B cell (primary cell): Measurements from ENCODE around the gene CA14. TPM values are rescaled to one million over a fixed set of nuclear protein-coding genes. Genes with fewer than 3 reads are reported as not detected.
A peak's percentile ranks its signal among the peaks of the same experiment; 100 is the strongest.

ENCODE experiments used
- ATAC-seq: fragments of 200-7000 bp; cut with Tn5 transposase; one replicate; pipeline ENCODE4 v1.10.0; 2021; ENCODE audit warnings: low read depth, mild to moderate bottlenecking, moderate number of reproducible peaks, moderate library complexity
- CTCF ChIA-PET: fragments of 350-600 bp; sonication (Branson Sonifier 250); formaldehyde crosslinking; loops from one replicate; lab custom pipeline; 2021; ENCODE audit warnings: antibody characterized with exemption, inconsistent platforms; lab: Charles Lee
- POLR2A ChIA-PET: fragments of 350-600 bp; sonication (Branson Sonifier 250); formaldehyde crosslinking; loops from one replicate; lab custom pipeline; 2021; ENCODE audit warnings: antibody characterized with exemption; lab: Charles Lee
- DNase-seq: peaks from one replicate; pipeline ENCODE4 v3.0.0; 2013
- H2AFZ ChIP-seq: 2 replicates; pipeline ENCODE4 v1.6.1; 2012; ENCODE audit warnings: mild to moderate bottlenecking, low read depth, low read length; ENCODE audit not compliant: insufficient read depth, poor library complexity, severe bottlenecking
- H3K27ac ChIP-seq, 2 donors: 1 replicate in 1 of 2; 2 replicates in 1 of 2; pipeline ENCODE4 v1.5.1; 2012 to 2013; ENCODE audit warnings: low read length in 2 of 2, mild to moderate bottlenecking in 2 of 2, moderate library complexity in 1 of 2
- H3K27me3 ChIP-seq, 4 experiments: fragments of 200-600 bp in 1 of 4; sonication (generic) in 1 of 4; replicated peaks in 1 of 4; 1 replicate in 2 of 4; 2 replicates in 2 of 4; pipeline versions ENCODE4 v1.6.1 to v1.7.0; 2013 to 2016; ENCODE audit warnings: low read length in 3 of 4, mild to moderate bottlenecking in 2 of 4, mixed read lengths in 1 of 4, moderate library complexity in 1 of 4; ENCODE audit not compliant: insufficient read depth in 4 of 4, control insufficient read depth in 3 of 4; ENCODE audit errors: control extremely low read depth in 1 of 4
- H3K36me3 ChIP-seq, 2 experiments: replicated peaks in 1 of 2; 1 replicate in 1 of 2; 2 replicates in 1 of 2; pipeline versions ENCODE4 v1.6.1 to v1.7.1; 2013; ENCODE audit warnings: low read length in 1 of 2; ENCODE audit not compliant: insufficient read depth in 2 of 2, control insufficient read depth in 1 of 2; ENCODE audit errors: control extremely low read depth in 1 of 2, extremely low read depth in 1 of 2
- H3K4me1 ChIP-seq, 2 donors: fragments of 200-600 bp in 1 of 2; sonication (generic) in 1 of 2; 1 replicate in 1 of 2; 2 replicates in 1 of 2; pipeline versions ENCODE4 v1.5.1 to v1.6.1; 2013 to 2017; ENCODE audit warnings: low read length in 2 of 2; ENCODE audit not compliant: control insufficient read depth in 2 of 2, insufficient read depth in 2 of 2
- H3K4me2 ChIP-seq: replicated peaks from 2 replicates; pipeline ENCODE3; 2012; ENCODE audit warnings: mild to moderate bottlenecking, low read depth, low read length; ENCODE audit not compliant: poor library complexity, severe bottlenecking
- H3K4me3 ChIP-seq, 5 experiments: fragments of 200-600 bp in 1 of 5; sonication (generic) in 1 of 5; 1 replicate in 3 of 5; 2 replicates in 2 of 5; pipeline versions ENCODE4 v1.5.1 to v1.7.0; 2011 to 2016; ENCODE audit warnings: low read length in 4 of 5, mild to moderate bottlenecking in 4 of 5, low read depth in 2 of 5, control low read depth in 1 of 5, moderate library complexity in 1 of 5; ENCODE audit not compliant: insufficient read depth in 1 of 5; ENCODE audit errors: control extremely low read depth in 1 of 5, extremely low read depth in 1 of 5
- H3K79me2 ChIP-seq: fragments of 200-600 bp; sonication (generic); one replicate; pipeline ENCODE4 v1.6.0; 2016; ENCODE audit warnings: low read length; ENCODE audit not compliant: control insufficient read depth, insufficient read depth
- H3K9ac ChIP-seq: fragments of 200-600 bp; sonication (generic); 2 replicates; pipeline ENCODE4 v1.6.1; 2017; ENCODE audit warnings: mild to moderate bottlenecking, low read length, moderate library complexity
- H3K9me3 ChIP-seq, 3 donors: one replicate each; pipeline versions ENCODE4 v1.6.1 to v1.7.1; 2013; ENCODE audit warnings: low read length in 2 of 3; ENCODE audit not compliant: control insufficient read depth in 2 of 3, insufficient read depth in 1 of 3; ENCODE audit errors: control extremely low read depth in 1 of 3
- H4K20me1 ChIP-seq: 2 replicates; pipeline ENCODE4 v1.6.0; 2012; ENCODE audit warnings: mild to moderate bottlenecking, low read length; ENCODE audit not compliant: insufficient read depth, control insufficient read depth, poor library complexity, severe bottlenecking
- H3K27ac Mint-ChIP-seq: one replicate; pipeline ENCODE4 v1.8.0; 2021; ENCODE audit warnings: mixed read lengths
- H3K27me3 Mint-ChIP-seq: one replicate; pipeline ENCODE4 v1.8.0; 2021; ENCODE audit warnings: mixed read lengths
- H3K4me1 Mint-ChIP-seq: one replicate; pipeline ENCODE4 v1.8.0; 2021; ENCODE audit warnings: mixed read lengths
- H3K4me3 Mint-ChIP-seq: one replicate; pipeline ENCODE4 v1.8.0; 2021; ENCODE audit warnings: mixed read lengths
- H3K9me3 Mint-ChIP-seq: one replicate; pipeline ENCODE4 v1.8.0; 2022; ENCODE audit warnings: mixed read lengths; ENCODE audit not compliant: insufficient read depth
- EZH2 ChIP-seq: IDR thresholded peaks from 2 replicates; pipeline ENCODE4 v1.6.1; 2012; ENCODE audit warnings: borderline replicate concordance, low read depth, mild to moderate bottlenecking, moderate library complexity, low read length; ENCODE audit not compliant: insufficient read depth, poor library complexity, severe bottlenecking
- WGBS: methylation state at CpG from one replicate; pipeline ENCODE4 v1.1.5; 2013; ENCODE audit warnings: missing lambda C conversion rate; ENCODE audit not compliant: insufficient coverage; 5-methylcytosine and 5-hydroxymethylcytosine counted together
- intact Hi-C: fragments of 100-400 bp; cut with micrococcal nuclease; formaldehyde crosslinking; loops from one replicate; pipeline ENCODE4 v1.10.0; 2022
- polyA plus RNA-seq: library from polyadenylated mRNA; depleted of rRNA; stranded (reverse); fragments of >200 nt; gene quantifications from 2 replicates; pipeline ENCODE4 v1.2.3, GENCODE V29; 2012
- total RNA-seq, 2 donors: library from RNA; stranded (reverse); fragments of 120-200 nt in 1 of 2; gene quantifications; 1 replicate in 1 of 2; 2 replicates in 1 of 2; pipeline versions ENCODE4 v1.2.3 to v1.2.4, GENCODE V29; 2013 to 2022
- TF ChIP-seq, protein P1 (sequence below): fragments of 200-600 bp; IDR thresholded peaks from one replicate; pipeline ENCODE4 v1.8.0; 2022; ENCODE audit warnings: antibody characterized with exemption, mild to moderate bottlenecking

The CA14 gene
- total and polyA plus RNA-seq, 2 donors (not counting 1 experiment from before 2014, with no cell fraction given) = not detected

DNA sequence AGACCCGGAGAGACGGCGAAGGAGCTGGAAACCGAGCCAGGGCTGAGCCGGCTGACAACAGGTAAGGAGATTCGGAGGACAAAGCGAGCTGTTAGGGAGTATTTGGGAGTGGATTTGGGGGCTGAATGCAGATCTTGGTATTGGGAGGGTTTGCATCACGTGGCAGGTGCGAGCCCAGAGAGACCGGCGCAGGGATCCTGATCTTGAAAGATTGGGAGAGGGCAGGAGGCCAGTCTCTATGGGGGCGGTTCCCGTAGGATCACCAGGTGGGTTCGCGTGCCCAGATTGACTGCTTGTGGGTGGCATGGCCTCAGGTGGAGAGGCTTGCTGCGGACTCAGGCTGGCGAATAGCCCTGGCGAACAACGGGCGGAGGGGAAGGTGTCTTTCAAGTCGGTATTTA is 25.0 kb downstream of the CA14 start:
- Mint-ChIP-seq H3K4me1 (peaks cover 18% of the 10 kb centered on the region), H3K9me3 (no peaks in the 10 kb centered on the region), H3K4me3 (peak overlapping the region; percentile 91), H3K27me3 (peaks cover 4% of the 10 kb centered on the region), H3K27ac (peak overlapping the region; percentile 67)
- H3K79me2 ChIP-seq = no peaks in the 10 kb centered on the region
- intact Hi-C loops = loop anchor here (1.0 to 5.0 kb wide), 2 partner anchors 11 to 45 kb away; partner anchors contain the start of genes ANP32E and MRPS21
- H2AFZ ChIP-seq = peak overlapping the region; percentile 94
- TF ChIP-seq EZH2 = no peak
- TF ChIP-seq, protein P1, sequence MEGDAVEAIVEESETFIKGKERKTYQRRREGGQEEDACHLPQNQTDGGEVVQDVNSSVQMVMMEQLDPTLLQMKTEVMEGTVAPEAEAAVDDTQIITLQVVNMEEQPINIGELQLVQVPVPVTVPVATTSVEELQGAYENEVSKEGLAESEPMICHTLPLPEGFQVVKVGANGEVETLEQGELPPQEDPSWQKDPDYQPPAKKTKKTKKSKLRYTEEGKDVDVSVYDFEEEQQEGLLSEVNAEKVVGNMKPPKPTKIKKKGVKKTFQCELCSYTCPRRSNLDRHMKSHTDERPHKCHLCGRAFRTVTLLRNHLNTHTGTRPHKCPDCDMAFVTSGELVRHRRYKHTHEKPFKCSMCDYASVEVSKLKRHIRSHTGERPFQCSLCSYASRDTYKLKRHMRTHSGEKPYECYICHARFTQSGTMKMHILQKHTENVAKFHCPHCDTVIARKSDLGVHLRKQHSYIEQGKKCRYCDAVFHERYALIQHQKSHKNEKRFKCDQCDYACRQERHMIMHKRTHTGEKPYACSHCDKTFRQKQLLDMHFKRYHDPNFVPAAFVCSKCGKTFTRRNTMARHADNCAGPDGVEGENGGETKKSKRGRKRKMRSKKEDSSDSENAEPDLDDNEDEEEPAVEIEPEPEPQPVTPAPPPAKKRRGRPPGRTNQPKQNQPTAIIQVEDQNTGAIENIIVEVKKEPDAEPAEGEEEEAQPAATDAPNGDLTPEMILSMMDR = no peak
- peak overlapping the region; percentile 96 for H3K4me2 ChIP-seq
- 26% methylated on average over 21 of the region's 21 CpGs for WGBS
- peaks cover 0 to 14% (median 6%) of the 10 kb centered on the region in 4 experiments for H3K27me3 ChIP-seq
- CTCF ChIA-PET = interaction anchor here (0.6 to 3.6 kb wide), 3 partner anchors 8 to 27 kb away, joined by 3 to 60 read pairs (median 7); partner anchors contain the start of gene CA14
- H3K27ac ChIP-seq = no peak overlapping the region
- H3K4me1 ChIP-seq = peaks cover 20 to 23% of the 10 kb centered on the region in 2 donors
- DNase-seq (no peak), ATAC-seq (no peak)
- POLR2A ChIA-PET = interaction anchor here (1.9 kb wide), 1 partner anchor 14 kb away, joined by 6 read pairs; the partner anchor contains the start of gene APH1A
- no peaks in the 10 kb centered on the region for H3K36me3 ChIP-seq
- no peaks in the 10 kb centered on the region for H4K20me1 ChIP-seq
- peak overlapping the region; percentile 66 for H3K9ac ChIP-seq
- H3K4me3 ChIP-seq = peak overlapping the region in 2 of 5 experiments; percentile 4 to 74
- H3K9me3 ChIP-seq = peaks cover 0 to 12% (median 0%) of the 10 kb centered on the region in 3 donors

DNA sequence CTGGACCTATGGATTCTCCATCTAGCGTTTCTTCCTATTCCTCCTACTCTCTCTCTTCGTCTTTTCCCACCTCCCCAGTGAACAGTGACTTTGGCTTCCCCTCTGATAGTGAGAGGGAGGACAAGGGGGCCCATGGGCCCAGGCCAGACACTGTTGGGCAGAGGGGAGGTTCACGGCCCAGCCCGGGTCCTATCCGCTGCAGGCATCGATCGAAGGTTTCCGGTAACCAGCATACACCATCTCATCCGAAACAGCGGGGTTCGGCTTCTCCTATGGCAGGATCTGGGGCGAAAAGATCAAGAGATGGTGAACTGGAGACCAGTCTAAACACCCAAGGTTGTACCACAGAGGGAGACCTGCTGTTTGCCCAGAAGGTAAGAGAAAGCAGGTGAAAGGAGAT is 25.7 kb downstream of the CA14 start:
- Histone ChIP-seq H2AFZ (no peak overlapping the region), H3K27me3 (peaks cover 0 to 14% (median 6%) of the 10 kb centered on the region in 4 experiments), H3K9ac (no peak overlapping the region), H3K4me1 (peaks cover 20 to 23% of the 10 kb centered on the region in 2 donors), H3K9me3 (peaks cover 0 to 12% (median 0%) of the 10 kb centered on the region in 3 donors), H4K20me1 (no peaks in the 10 kb centered on the region), H3K4me3 (no peak overlapping the region), H3K79me2 (no peaks in the 10 kb centered on the region), H3K27ac (no peak overlapping the region), H3K36me3 (no peaks in the 10 kb centered on the region), H3K4me2 (no peak overlapping the region)
- Mint-ChIP-seq H3K4me3 (peak overlapping the region; percentile 46), H3K9me3 (no peaks in the 10 kb centered on the region), H3K27me3 (peaks cover 5% of the 10 kb centered on the region), H3K27ac (no peak overlapping the region), H3K4me1 (peaks cover 18% of the 10 kb centered on the region)
- ChIA-PET CTCF (interaction anchor here (0.6 to 3.6 kb wide), 2 partner anchors 14 to 27 kb away, joined by 3 to 60 read pairs; partner anchors contain the start of gene CA14), POLR2A (no interaction called here)
- DNase-seq (no peak), ATAC-seq (no peak)
- no peak for TF ChIP-seq EZH2
- TF ChIP-seq, protein P1 = no peak
- intact Hi-C loops = loop anchor here (5.0 kb wide), 1 partner anchor 46 kb away; the partner anchor contains the start of gene ANP32E
- WGBS = 90% methylated on average over 7 of the region's 12 CpGs
